ENCODE data around the gene ING2.
"Not testable (repeated sequence)": the region's sequence is repeated elsewhere in the genome, so short reads cannot be mapped to it uniquely, and the experiment has no call there.

ING2 gene

GRCh38 chr4:183552274-183553146, 47.7 kb downstream of the ING2 start:
- no peak for DNase-seq

- DNase-seq, result not testable (repeated sequence)
Measured at GRCh38 chr4:183553147-183553478, 48.3 kb downstream of the ING2 start.

- no peak for DNase-seq
Measured at GRCh38 chr4:183553601-183554345, 48.9 kb downstream of the ING2 start.

- DNase-seq, result no peak
Measured at GRCh38 chr4:183554346-183554686, 49.5 kb downstream of the ING2 start.

- no peak for DNase-seq
Measured at GRCh38 chr4:183554878-183555585, 50.2 kb downstream of the ING2 start.

GRCh38 chr4:183556947-183557346, 52.1 kb downstream of the ING2 start:
- DNase-seq, result no peak

GRCh38 chr4:183557611-183558010, 52.8 kb downstream of the ING2 start:
- DNase-seq, result no peak

GRCh38 chr4:183558873-183559272, 54.0 kb downstream of the ING2 start:
- no peak for DNase-seq

GRCh38 chr4:183561905-183562304, 57.0 kb downstream of the ING2 start:
- no peak for DNase-seq

All from activated CD4-positive, alpha-beta T cell treated with anti-CD3 and anti-CD28 coated beads for 1 hour (primary cell).